TTC549 (cell line): ENCODE measurements around the gene MRPL43.

Experiments
- FAIRE-seq: peaks from 2 replicates; lab custom pipeline; 2012; peaks lifted over from hg19 to GRCh38; lab: Jason Lieb, UNC

The MRPL43 gene

DNA sequence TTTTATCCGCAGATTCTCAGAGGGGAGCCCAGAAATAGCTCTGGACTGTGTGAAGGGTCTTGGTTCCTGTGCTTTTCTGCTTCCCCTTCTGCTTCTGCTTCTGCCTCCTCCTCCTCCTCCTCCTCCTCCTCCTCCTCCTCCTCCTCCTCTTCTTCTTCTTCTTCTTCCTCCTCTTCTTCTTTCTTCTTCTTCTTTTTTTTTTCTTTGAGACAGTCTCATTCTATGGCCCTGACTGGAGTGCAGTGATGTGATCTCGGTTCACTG is 32.1 kb upstream of the MRPL43 start:
- FAIRE-seq, result no peak

DNA sequence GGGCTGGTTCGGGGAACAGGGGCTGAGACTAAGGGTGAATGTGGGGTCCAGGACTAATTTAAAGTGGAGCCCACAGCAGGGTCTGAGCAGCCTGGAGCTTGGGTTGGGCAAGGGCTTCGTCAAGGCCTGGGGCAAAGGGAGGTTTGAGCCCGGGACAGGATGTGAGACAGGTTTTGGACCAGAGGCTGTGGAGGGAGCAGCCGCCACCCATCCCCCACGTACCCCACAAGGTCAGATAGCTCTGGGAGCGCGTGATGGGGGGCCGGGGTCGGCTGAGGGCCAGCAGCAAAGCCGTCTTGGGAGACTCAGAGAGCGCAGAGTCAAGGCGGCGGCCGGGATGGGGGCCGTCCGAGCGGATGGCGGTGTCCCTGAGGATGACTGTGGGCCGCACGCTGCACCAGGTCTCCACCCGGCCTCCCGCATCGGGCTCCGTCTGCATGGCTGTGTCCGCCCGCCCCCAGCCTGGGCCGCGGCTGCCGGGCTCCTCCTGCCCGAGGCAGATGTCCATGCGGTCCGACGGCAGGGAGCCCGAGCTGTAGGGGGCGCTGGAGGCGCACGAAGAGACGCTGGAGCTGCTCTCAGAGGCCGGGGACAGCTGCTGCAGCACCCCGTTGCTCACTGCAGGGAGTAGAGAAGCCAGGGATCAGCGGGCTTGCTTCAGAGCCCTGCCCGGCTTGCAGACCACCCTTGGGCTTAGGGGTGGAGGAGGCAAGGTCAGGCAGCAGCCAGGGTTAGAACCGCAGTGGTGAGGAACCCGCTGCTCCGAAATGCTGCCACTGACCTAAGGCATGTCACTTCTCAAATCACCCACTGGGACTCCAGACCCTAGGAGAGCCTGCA is 31.5 kb upstream of the MRPL43 start:
- no peak for FAIRE-seq

DNA sequence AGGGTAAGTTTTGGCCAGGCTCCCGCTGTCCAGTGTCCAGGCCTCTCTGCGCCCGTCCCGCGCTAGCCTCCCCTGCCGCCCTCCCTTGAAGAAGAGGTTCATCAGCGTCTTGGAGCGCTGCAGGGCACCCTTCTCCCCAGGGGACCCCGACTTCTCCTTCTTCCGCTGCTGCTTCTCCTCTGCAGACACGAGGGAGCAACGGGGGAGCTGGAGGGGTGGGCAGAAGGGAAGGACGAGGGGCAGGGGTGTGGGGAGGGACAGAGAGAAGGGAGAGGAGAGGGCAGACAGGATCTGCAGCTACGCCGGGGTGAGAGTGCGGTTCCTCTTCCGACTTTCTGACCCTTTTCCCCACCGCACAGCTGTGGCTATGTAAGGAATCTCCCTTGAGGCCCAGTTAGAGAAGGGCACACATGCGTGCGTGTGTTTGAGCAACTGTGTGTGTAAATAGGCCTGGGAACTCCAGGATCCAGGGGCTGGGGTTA is 30.9 kb upstream of the MRPL43 start:
- FAIRE-seq, result no peak

DNA sequence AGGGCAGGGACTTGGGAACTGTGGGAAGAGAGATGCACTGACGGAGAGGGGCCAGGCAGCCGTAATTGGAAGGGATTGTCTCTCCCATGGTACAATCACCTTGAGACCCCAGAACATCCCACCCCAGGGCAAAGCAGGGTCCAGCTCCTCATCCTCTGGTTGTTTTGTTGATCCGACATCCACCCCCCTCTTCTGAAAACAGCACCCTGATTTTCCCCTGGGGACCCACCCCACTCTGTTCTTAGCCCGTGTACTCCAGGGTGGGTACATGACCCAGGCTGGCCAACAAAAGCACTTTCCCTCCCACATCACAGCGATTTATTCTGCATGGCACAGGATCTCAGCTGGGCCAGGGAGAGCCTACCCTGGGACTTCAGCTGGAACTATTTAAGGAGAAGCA is 29.5 kb upstream of the MRPL43 start:
- no peak for FAIRE-seq

DNA sequence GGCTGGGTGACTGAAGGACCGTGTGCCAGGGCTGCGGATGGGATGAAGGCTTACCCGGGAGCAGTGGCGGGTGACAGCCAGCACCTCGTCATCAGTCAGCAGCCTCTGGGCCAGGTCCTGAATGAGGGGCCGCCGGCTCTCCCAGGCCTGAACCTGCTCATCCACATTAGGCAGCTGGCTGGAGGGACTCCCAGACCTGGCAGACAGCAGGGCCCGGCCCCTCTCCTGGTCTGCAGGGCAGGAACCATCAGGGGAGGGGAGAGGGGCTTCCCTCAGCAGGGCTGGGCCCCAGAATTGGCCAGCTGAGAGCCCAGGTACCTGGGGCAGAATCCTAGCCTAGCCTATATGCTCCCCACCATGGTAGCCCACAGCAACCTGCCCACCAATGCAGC is 28.3 kb upstream of the MRPL43 start:
- no peak for FAIRE-seq

DNA sequence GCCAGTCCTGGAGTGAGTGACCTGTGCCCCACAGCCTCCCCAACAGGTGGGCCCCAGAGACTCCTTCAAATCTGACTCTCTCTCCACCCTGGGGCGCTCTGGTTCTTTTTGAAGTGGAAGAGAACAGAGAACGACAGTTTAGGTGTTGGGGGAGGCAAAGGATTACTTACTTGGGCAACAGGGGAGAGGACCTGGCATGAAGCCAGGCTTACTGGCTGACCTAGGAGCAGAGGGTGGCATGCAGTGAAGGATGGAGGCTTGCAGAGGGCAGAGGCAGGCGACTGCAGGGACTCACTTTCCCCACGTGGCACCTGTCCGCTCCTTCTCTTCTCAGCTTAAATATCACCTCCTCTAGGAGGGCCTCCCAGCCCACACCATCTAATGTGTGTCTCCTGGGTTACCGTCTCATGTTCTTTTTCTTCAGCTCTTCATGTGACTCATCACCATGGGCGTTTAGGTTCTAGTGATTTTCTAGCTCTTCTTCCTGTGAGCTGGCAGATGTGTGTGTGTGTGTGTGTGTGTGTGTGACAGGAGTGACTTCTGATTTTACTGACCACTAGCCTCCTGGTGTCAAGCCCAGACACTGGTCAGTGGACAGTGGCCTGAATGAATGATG is 27.8 kb upstream of the MRPL43 start:
- no peak for FAIRE-seq

DNA sequence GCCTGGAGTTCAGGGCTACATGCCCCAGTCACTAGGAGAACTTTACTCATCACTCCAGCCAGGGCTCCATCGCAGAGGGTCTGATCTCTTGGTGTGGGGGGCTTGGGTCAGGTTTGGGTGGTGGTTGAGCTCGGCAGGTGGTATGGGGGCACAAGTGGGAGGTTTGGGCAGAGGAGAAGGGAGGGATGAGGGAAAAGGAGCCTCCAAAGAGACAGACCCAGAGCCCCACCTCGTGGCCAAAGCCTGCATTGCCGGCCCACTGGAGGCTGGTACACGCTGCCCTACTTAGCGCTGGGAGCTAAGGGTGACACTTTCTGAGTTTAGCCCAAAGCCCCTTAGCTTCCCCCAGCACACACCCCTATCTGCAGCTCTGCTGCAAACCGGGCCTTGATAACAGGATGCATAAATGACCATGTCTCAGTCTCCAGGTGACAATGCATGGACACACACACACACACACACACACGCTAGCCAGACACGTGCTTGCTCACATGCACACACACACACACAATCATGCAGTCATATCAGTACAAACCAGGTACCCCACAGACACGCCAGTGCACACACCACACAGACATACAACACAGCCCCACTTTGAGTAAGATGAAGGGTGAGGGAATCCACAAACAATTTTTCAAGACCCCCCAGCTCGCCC is 27.1 kb upstream of the MRPL43 start:
- FAIRE-seq, result no peak

DNA sequence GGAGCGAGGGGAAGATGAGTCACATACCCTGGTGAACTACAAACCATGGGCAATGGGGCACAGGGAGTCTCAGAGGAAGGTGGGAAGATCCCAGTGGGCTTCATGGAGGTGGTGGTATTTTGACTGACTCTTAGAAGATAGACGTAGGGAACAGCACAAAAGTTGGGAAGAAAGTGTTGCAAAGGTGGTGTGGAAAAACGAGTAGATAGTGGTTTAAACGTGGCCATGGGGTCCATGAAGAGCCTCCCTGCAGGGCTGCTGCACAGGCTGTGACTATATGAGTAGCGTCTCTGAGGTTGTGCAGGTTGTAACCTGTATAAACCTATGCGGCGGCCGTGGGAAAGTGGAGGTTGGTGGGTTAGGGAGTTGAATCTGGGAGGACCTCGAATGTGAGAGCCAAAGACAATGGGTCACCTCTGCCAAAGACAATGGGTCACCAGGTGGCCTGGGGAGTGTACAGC is 26.1 kb upstream of the MRPL43 start:
- no peak for FAIRE-seq

DNA sequence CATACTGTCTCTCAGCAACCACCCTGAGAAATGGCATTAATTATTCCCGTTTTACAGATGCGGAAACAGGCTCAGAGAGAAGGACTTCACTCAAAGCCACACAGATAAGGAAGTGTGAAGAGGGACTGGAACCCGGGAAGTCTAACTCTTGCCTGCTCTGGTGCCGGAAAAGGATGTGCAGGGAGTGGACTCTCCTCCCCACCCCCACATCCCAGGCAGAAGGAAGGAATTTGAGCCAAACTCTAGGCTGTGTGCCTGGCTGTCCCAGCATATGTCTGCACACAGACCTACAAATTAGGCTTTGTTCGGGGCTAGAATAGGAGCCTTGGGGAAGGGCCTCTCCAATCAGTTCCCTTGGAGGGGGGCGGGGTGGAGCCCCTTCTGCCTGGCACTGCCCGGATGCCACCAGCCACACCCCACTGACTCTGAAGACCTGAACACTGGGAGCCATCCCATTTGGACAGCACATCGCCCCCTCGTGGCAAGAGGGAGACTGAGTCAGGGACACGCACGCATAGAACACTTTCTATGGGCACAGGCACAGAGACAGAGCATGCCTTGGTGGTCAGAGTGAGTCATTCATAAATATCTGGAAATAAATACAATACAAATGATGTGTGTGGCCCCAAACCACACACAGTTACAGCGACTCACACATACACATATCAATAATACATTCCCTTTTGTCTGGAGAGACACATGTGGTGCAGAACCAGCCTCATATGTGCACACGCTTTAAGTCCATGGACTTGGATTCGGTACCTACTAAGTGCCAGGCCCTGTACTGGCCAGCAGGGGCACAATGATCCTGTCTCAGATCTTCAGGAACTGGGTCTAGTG is 25.4 kb upstream of the MRPL43 start:
- FAIRE-seq, result peak; percentile 75

DNA sequence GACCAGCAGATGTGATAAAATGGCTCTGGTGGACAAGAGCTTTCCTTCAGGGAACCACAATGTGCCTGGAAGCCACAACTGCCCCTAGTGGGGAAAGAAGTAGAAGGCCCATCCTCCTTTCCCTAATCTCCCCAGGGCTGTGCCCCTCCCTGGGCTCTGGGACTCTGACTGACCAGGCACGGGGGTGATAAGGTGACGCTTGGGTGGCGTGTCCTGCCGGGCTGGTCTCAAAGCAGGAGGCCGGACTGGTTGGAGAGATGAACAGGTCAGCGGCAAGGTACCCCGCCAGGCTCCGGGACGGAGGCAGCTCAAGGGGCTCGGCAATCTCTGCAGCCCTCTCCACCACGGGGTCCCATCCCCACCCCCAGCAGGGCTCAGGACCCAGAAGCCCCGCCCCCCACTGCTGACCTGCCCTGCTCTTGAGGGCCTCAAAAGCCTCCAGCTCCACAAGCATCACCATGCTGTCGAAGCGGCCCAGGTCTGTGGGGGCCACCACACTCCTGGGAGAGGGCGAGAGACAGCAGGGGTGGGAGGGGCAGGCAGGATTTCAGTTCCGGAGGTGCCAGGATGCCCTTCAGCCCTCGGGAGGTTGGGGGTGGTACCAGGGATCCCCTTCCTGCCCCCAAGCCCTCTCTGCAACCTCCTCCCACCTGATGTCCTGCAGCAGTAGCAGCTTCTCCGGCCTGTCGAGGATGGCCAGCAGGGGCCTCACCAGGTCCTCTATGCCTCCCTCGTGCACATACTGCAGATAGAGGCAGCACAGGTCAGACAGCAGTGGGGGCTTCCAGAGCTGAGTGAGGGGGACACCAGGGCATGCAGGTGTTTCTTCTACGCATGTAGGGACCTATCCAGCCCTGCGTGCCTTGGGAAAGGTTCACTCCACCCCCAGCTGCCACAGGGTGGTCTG is 24.5 kb upstream of the MRPL43 start:
- FAIRE-seq, result no peak

DNA sequence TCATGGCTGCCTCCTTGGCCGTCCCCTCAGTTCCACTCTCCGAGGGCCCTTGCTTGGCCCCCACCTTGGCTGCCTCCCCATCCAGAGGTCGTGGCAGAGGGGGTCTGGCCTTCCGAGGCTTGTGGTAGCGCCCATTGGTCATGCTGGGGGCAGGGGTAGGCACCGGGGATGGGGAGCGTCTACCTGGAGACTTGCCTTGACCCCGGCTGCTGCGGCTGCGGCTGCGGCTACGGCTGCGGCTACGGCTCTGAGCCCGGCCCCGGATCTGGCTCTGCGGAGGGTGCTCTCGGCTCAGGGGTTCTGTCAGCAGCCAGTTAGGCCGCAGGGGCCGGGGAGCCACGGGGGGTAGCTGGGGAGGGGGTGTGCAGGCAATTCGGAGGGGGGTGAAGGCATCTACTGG is 23.0 kb upstream of the MRPL43 start:
- no peak for FAIRE-seq

DNA sequence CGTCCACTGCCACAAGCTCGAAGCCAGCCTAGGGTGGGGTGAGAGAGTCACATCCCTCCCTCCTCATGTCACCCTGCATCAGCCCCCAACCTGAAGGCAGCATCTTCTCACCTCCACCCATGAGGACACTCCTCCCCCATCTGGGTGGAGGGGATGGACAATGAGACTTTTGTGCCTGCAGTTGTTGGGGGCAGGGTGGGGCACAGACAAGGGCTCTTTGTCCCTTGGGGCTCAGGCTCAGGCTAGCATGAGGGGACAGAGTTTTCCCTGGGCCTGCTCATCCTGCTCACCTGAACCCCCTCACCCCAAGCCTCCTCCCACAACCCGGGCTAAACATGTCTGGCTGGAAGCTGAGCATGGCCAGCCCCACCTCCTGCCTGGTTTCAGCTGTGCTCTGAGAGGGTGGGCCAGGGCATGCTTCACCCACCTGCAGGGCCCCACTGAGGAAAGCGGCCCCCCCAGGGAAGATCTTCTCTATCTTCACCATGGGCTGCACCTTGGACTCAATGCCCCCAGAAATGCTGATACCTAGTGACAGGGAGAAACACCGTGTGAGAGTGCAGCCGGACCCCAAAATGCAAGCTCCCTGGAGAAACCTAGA is 21.6 kb upstream of the MRPL43 start:
- FAIRE-seq, result no peak

DNA sequence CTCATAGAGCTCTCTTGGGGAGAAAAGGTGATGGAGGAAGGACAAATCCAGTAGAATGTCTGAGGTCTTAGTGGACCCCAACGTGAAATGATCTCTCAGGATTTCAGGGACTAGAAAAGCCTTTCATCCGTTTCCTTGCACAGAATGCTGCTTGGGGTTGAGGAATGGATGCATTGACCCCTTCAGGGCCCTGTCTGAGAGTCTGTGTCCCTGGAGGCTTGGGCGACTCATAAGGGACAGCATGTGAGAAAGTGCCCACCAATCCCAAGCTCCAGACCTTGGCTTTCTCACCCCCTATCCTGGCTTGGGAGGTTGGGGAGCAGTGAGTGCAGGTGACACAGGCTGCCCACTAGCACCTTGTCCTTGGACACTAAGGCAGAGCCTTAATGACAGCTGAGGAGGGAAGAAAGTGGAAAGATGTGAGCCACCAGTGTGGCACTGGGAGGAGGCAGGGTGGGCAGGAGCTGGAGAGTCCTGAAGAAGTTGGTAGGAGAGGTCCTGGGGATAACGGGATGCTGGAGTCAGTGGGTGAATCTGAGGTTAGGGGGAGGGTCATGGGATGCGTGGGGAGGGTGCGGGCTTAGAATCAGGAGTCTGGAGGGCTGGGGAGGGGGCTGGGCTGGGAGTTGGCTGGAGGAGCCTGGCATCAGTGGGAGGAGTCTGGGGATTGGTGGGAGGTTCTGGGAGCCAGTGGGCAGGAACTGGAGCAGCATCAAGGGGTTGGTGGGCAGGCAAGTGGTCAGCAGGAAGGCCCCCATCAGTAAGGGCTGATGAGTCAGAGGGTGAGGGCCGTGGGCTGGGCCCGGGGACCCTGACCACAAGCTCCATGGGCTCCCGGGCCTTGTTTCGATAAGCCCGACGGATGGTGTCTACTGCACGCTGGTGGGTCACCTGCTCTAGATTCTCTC is 20.9 kb upstream of the MRPL43 start:
- FAIRE-seq, result no peak

DNA sequence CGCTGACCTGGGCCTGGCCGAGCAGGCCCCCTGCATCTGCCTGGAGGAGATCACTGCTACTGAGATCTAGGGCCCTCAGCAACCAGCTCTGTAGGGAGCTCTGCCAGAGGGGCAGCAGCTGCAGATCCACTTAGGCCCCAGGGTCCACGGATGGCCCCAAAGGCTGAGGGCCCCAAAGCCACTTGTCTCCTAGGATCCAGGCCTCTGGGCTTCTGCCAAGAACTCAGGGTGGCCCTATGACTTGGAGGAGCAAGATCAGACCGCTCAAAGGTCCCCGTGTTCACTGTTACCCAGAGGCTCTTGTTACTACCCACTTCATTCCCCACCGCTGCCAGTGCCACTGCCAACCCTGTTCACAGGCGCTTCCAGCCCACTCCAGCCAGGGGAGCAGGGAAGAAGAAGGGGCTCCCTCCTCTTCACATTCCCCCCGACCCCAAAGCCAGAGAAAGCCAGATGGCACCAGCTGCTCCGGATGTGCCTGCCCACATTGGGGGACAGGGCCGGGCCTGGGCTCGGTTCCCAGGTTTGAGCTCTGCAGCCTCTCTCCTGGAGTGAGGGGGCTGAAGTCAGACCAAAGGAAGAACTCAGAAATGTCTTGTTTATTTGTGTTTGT is 19.9 kb upstream of the MRPL43 start:
- no peak for FAIRE-seq

DNA sequence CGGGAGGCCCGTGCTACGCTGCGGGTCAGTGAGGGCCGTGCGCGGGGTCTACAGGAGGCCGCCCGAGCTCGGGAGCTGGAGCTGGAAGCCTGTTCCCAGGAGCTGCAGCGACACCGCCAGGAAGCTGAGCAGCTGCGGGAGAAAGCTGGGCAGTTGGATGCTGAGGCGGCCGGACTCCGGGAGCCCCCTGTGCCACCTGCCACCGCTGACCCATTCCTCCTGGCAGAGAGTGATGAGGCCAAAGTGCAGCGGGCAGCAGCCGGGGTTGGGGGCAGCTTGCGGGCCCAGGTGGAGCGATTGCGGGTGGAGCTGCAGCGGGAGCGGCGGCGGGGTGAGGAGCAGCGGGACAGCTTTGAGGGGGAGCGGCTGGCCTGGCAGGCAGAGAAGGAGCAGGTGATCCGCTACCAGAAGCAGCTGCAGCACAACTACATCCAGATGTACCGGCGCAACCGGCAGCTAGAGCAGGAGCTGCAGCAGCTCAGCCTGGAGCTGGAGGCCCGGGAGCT is 19.3 kb upstream of the MRPL43 start:
- no peak for FAIRE-seq

DNA sequence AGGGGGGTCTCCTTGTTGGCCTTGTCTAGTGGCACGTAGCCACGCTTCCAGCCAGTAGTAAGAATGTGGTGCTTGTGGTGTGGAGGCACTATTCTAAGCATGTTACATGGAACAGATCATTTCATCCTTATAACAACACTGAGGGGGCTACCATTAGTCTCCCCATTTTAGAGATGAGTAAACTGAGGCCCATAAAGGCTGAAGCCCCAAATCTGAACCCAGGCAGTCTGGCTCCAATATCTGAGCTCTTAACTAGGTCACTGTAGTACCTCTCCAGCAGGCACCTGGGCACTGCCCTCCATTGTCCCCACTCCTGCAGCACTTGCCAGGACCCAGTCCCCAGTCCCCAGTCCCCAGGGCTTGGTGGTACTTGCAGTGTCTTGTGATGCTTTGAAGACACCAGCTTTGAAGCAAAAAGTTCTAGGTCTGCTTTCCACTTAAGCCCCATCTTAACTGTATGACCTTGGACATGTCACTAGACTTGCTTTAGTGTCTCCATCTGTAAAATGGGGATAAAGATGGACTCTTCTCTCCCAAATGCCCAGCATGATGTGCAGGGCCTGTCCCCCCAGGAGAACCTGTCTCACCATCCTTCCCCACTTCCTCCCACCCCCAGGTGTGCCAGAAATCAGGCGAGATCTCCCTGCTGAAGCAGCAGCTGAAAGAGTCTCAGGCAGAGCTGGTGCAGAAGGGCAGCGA is 18.7 kb upstream of the MRPL43 start:
- FAIRE-seq, result no peak

DNA sequence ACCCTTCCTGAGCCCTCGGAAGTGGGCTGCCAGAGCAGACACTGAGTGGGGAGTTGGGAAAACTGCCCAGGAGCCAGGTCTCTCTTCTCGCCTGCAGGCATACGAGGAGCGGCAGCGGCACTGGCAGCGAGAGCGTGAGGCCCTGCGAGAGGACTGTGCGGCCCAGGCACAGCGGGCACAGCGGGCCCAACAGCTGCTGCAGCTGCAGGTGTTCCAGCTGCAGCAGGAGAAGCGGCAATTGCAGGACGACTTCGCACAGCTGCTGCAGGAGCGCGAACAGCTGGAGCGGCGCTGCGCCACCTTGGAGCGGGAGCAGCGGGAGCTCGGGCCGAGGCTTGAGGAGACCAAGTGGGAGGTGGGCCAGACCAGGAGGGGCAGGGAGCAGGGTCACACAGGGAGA is 18.1 kb upstream of the MRPL43 start:
- no peak for FAIRE-seq

DNA sequence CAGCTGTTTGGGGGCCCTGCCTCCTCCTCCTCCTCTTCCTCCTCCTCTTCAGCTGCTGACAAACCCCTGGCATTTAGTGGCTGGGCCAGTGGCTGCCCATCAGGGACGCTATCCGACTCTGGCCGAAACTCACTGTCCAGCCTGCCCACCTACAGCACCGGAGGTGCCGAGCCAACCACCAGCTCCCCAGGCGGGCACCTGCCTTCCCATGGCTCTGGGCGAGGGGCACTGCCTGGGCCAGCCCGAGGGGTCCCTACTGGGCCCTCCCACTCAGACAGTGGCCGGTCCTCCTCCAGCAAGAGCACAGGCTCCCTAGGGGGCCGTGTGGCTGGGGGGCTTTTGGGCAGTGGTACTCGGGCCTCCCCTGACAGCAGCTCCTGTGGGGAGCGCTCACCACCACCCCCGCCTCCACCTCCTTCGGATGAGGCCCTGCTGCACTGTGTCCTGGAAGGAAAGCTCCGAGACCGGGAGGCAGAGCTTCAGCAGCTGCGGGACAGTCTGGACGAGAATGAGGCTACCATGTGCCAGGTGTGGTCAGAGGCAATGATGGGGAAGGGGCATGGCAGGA is 16.4 kb upstream of the MRPL43 start:
- no peak for FAIRE-seq
